Fibroblast of upper back skin (primary cell): ENCODE data around the gene IL1RL2.
A peak's percentile ranks its signal among the peaks of the same experiment; 100 is the strongest.

ENCODE experiments used
- DNase-seq: peaks from one replicate; pipeline ENCODE4 v3.0.0-alpha.2; 2013

The IL1RL2 gene

DNA sequence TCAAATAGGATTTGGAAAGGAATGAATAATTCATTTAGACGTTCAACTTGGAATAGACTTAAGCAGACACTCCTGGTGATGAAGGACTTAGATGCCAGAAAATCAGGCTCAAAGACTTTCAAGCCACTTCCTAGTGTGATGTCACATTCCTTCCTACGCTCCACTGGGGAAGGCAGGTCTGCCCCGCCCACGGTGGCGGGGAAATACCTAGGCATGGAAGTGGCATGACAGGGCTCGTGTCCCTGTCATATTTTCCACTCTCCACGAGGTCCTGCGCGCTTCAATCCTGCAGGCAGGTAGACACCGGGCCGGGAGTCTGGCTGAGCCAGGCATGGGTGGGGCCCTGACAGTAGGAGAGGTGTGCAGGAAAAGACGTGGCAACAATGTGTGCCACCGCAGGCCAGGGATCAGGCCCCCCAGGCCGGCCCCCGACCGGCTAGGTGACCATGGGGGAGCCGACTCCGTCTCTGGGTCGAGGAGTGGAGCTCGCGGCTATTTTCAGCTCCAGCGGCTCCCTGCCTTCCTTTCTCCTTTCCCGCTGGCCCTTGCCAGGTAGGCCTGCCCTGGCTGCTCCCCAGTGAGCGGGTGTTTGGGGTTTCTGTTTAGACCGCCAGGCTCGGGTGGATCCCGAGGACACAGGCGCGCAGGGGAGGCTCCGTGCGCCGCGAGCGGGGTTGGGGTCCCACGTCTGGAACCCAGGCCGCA is at the start of gene IL1RL2:
IL1RL2 (plus strand) TSS at position 233 of the 705 bp plus-strand sequence. CDS start 845 bp downstream, outside the sequence.
- no peak for DNase-seq

DNA sequence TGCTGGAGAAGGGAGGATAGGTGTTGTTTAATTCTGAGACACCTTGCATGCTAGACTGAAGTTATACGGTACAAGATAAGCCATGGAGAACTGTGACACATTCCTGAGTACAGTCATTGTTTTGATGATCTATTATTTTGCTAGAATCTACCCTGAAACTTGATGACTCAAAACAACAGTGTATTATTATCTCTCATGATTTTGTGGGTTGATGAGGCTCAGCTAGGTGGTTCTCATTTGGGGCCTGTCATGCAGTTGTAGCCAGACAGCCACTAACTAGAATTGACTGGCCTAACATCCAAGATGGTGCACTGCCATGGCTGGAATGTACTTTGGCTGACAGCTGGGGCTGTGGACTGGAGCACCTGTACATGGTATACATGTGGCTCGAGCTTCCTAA is 49.7 kb upstream of the IL1RL2 start:
- no peak for DNase-seq

DNA sequence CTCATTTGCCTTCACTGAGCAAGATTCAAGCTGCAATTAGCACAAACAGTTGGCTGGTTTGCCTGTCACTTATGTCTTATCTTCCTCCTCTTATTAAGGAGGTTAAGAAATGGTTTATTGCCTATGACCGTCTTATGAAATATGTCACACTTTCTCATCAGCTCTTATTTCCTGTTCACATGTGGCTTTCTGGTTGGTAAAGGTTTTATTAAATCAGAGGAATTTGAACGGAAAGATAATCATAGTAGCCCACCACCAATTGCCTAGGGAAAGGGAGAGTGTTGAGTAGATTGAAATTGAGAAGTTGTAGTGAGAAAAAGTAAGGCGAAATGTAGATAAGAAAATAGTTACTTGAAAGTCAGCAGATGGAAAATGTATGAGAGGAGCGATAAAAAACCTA is 48.5 kb upstream of the IL1RL2 start:
- no peak for DNase-seq

DNA sequence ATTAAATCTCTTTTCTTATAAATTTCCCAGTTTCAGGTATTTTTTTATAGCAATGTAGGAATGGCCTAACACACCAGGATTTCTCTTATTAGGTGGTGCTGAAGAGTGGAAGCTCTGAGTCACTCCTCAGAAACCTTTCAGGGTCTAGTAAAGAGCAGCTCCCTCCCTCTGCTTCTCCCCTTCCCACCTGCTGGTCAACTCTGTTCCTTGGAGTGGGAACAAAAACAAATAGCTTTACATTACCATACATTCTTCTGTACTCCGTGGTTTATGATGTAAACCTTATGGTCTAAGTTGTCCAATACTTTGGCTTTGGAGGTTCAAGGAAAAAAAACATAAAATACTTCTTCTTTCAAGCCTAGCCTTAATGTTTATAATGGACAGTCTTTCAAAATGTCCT is 47.0 kb upstream of the IL1RL2 start:
- DNase-seq = peak; percentile 83

DNA sequence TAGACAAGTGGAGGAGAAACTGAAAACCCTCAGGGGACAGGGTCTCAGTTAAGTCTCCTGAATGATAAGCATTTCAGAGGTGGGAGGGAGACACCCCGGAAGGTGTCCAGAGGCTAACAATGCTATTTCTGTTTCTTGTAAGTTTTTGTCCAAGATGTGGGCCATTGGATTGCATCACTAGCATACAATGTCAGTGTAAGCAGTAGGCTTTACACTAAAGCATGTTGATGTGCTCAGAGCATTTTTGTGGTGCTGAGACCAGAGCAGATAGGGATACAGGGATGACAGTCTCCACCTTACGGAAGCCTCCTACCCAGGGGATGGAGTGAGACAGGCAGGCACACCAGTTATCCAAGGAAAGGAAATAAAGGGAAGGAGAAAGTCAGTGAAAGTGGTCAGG is 46.4 kb upstream of the IL1RL2 start:
- DNase-seq = peak; percentile 60

DNA sequence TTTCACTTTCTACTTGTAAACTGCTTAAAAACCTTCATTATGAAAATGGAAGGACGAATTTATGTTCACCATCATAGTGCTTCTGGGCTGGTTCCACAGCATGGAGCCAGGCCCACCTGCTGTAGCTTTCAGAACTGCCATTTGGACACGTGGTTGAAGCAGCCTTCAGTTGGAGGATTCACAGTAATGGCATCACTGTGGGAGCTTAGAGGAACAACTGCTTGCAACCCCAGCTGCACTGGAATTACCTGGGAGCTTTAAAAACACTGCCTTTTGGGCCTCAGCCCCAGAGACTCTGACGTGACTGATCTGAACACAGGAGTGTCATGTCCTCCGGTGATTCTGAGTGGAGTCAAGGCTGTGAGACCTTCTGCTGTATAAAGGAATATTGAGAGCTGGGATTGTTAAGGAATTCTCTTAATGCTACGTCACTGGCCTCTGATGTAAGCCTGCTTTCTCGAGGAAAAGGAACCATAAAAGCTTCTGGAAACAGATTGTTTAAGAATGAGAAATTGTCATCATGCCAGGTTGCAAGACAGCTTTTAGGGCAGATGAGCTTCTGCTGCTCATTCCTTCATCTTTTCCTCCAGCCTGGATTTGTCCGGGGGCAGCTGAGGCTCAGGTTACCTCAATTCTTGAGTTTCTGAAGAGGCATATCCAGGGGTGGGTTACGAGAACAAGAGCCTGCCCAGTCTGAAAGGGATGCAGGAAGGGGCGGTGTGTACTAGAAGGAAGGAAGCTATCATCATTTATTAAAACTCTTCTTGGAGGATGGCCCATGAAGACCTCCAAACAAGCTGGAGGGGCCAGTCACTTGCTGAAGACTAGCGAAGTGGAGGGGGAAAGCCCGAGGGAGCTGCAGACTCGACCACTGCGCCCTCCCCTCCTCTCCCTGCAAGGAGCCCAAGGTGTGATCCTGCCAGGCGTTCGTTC is 45.5 kb upstream of the IL1RL2 start:
- DNase-seq = peak; percentile 94

DNA sequence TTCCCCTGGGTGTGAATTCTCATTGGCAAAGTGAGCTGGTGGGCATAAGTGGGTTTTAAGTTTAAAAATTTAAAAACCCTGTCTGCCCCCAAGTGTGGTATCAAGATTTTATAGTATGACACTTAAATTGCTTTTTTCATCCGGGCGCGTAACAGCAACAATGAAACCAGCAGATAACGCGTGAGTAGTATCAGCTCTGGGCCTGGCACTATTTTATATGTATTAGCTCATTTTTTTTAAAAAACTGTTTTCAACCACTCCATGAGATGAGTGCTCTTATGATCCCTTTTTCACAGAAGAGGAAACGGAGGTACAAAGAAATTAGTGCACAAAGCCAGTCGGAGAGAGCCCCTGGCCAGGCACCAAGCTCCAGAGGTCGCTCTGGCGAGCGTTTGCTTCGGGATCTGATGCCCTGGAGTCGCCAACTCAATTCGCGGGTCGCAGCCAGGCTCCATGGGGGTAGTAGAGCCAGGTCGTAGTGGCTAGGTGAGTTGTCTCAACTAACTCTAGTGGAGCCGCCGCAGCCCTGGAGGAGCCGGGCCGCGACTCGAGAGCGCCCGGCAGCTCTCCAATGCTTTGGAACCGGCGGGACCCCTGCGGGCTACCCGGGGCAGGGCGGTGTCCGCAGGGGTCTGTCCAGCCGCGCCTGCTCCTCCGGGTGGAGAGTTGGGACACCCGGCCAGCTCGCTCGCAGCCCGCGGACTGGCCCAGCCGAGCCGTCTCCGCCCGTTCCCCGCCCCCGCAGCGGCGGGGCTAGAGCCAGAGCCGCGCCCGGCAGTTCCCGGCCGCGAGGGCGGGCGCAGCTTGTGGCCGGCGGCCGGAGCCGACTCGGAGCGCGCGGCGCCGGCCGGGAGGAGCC is 44.6 kb upstream of the IL1RL2 start, which contains the start of gene IL1R1:
IL1R1 (plus strand) TSS at position 777 of the 859 bp plus-strand sequence. CDS start 14,979 bp downstream, outside the sequence.
- DNase-seq = peak; percentile 71

DNA sequence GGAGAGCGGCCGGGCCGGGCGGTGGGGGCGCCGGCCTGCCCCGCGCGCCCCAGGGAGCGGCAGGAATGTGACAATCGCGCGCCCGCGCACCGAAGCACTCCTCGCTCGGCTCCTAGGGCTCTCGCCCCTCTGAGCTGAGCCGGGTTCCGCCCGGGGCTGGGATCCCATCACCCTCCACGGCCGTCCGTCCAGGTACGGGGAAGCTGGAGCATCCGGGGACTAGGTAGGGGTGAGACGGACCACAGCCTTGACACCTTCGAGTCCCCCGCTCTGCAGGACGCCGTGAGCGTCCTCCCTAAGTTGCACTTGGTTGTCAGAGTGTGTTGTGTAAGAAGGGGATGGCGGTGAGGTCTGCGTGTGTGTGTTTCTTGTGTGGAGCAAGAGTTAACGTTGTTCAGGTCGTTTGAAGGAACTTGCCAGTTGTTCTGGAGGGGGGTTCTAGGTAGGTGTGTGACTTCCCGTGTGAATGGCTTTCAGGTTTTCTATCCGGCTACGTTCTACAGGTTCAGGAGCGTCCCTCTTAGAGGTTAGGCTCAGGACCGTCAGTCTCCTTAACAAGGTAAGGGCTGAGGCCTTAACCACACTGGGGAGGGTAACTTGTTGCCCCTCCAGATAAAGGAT is 43.9 kb upstream of the IL1RL2 start:
- DNase-seq = peak; percentile 32

DNA sequence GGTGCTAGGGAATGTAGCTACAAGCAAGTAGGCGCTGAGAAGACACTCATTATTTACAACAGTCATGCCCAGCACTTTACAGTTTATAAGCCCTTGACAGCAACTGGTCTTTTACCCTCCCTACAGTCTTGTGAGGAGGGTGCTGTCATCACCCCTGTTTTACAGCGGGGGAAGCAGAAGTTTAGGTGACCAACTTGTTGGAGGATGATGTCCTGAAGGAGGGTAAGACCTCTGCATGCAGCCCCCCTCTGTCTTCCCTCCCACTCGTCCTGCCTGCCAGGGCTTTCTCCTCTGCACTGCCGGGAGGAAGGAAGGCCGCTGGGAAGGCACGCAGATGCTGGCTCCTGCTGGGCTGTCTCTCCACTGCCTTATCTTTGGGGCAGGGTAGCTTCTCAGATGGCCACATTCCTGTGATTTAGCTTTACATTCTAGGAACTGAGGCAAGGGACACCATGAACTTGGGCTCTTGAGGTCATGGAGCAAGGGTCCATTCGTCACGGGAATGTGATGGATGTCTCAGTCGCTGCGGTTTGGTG is 43.3 kb upstream of the IL1RL2 start:
- peak; percentile 12 for DNase-seq

DNA sequence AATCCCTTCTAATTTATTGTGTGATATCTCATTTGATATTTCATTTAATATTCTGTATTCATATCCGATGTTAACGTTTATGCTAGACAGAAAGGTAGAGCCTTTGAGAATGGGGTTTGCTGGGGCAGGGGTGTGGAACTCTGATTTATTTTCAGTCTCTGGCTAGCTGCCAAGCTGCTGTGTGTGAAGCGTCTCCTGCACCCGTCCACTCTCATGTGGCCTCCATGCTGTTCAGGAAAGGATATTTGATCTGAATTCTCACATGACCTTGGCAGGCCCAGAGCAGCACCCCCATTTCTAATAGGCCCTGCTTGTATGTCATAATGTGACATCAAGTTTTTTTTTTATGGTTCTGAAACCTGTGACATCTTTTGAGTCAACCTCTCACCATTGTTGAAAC is 42.7 kb upstream of the IL1RL2 start:
- DNase-seq = no peak

DNA sequence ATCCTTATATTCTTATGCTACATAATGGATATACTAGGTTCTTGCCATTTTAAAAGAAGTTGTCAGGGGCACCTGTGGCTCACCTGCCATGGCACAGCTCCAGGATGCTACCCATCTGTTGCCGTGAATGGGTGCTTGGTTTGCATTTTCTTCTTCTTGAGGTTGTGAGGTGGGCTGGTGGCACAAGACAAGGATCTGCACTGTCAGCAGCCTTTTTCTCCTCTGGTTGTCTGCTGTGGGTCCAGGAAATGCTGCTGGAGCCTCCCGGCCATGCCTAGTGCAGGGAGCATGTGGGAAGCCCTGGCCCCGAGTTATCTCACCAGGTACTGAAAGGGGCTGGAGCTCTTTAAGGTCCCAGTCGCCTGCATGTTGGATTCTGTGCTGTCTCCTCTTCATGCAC is 41.7 kb upstream of the IL1RL2 start:
- no peak for DNase-seq

DNA sequence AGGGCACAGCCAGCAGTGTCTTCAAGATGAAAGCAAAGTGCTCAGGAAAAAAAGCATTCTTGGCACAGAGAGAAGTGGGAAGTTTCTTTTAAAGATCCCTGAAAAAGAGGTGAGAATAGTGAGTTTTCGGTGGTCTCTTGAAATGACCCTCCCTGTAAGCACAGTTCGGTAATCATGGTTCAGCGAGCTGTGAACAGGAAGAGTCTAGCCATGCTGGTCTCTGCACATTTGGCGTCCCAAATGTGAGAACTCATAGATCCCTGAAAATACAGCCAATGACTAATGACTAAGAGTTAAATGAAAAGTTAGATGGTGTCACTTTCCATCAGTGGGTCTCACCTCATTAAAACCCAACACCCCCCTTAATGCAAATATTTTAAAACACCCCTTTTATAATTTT is 40.9 kb upstream of the IL1RL2 start:
- no peak for DNase-seq

DNA sequence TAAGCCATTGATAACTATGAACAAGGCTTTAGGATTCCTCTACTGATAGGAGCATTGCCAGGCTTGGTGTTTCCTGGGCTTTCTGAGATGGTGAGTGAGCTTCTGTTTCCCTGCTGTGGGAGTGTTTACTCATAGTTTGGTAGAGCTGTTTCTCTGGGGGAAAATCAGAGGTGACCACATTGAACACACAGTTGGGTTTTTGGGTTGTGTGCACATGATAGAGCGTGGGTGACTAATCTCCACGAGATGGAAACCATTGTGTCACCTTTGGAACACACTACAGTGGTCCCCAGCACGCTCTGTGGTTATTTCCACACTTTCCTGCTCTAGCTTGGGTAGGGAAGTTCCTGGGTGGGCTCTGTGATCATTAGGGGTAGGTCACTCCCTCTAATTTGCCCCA is 38.9 kb upstream of the IL1RL2 start:
- peak; percentile 24 for DNase-seq

DNA sequence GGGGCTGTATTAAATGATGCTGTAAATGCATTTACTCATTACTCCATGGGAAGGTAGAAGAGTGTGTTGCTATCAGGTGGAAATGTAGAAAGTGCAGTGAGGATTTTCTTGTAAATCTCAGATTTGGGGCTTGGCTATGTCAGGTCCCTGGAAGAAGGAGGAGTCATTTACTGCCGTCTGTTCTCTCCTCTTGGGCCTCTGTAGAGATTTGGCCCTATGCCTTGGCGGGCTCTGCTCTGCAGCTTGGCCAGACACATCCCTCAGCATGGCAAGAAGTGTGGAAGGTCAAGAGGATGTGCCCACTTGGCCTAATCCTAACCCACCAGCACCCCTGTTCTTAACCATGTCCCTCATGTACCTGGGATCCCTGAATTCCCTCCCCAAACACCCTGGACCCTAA is 37.6 kb upstream of the IL1RL2 start:
- no peak for DNase-seq

DNA sequence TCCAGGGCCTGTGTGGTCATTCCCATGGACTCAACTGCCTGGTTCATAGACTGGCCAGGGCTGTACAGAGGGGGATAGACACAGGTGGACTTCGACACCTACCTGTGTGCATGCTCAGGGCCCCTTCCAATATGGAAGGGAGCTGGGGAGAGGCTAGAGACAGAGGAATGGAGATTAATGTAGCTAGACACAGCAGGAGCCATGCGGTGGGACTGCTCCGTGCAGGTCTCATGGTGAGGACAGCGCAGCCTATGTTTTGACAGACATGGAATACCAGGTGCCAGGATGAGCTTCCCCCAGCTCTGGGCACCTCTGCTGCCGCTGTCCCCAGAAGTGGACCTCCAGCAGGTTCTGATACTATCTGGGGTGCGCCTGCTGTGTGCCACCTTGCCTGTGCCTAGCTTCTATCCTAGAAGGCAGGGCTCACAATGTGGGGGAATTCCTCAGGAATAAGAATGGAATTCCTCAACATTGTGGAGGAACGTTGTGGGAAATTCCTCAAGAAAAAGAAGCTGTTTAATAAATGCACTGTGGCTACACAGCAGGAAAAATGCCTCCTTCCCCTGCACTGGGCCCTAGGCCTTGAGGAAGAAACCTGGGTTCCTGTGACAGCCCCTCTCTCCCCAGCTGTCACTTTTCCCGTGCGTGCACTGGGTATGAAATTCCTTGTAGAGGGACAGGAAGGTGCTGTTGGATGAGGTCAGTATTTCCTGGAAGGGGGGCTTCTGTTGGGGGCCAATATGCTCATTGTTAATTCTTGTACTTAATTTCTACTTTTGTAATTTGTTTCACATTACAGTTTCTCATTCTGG is 37.0 kb upstream of the IL1RL2 start:
- peak; percentile 48 for DNase-seq

DNA sequence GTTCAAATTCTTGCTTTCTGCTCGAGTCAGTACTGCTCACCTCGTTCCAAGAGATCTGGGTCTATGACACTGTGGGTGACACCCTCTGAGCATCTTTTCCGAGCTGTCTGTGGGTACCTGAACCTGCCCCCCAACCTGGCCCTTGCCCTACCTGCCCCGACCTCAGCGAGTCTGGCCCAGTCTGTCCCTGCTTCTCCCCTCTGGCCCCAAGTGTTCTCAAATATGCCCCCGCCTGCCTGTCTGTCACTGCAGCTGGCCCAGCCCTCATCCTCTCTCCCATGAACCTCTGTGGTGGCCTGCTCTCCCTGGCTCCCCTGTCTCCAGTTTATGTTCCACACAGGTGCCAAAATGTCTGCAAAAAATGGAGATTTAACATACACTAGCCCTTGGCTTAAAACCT is 32.5 kb upstream of the IL1RL2 start:
- no peak for DNase-seq

DNA sequence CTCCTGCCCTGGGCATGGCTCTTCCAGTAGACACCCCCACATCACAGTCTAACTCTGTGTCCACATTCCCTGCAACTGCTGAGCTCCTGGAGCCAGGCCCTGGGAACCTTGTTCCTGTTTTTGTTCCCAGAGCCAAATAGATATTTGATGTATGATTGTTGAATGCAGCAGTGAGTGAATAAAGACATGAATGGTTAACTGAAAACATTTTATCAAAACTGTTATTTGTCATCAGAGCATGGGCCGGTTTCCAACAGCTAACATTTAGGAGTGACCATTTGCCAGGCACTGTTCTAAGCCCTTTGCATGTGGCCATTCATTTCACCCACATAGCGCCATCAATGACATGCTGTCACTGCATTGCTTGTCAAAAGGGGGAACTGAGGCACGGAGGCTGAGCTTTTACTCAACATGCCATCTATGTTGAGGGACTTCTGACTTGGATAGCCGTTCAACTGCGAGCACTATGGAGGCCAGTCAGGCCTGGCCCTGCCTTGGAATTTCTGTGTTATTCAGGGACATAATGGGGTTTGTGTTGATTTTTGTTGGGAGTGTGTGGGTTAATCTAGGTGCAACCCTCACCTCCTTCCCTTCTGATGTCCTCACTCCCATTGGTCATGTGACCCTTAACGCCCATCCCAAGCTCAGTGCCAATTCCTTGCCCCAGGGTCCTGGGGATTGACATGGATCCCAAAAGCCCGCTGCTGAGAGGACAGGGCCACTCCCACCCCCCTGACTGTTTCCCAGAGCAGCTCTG is 31.7 kb upstream of the IL1RL2 start:
- no peak for DNase-seq

DNA sequence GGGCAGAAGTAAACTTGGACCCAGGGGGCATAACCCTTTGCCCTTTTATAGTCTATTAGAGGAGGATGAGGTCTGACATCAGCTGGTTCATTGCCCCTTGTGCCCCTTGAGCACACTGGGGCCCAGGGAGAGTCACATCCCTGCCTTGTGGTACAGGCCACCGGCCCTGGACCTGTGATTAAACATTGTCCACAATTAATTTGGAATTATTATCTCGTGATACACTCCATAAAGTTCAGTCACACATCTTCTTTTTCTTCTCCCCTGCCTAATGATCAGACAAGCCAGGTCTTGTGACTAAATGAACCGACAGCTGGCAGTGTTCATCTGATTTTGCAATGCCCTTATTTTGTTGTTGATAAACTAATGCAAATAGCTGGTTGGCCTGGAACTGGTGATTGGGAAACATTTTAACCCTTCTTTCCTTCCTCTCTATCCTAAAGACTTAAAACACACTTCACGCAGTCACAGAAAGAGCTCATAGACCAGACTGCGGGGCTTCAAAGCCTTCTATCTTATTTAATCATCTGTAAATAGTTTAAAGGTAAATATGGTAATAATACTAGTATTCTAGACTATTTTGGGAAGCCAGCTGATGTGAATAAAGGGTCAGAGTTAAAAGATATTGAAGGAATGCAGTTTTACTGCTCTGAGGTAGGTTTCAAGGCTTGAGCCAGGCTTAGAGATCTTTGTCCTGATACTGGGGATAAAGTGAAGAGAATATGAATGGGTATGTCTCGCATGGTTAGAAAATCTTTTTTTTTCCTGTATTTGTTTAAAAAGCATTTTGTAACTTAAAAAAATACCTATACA is 30.9 kb upstream of the IL1RL2 start:
- DNase-seq = no peak

DNA sequence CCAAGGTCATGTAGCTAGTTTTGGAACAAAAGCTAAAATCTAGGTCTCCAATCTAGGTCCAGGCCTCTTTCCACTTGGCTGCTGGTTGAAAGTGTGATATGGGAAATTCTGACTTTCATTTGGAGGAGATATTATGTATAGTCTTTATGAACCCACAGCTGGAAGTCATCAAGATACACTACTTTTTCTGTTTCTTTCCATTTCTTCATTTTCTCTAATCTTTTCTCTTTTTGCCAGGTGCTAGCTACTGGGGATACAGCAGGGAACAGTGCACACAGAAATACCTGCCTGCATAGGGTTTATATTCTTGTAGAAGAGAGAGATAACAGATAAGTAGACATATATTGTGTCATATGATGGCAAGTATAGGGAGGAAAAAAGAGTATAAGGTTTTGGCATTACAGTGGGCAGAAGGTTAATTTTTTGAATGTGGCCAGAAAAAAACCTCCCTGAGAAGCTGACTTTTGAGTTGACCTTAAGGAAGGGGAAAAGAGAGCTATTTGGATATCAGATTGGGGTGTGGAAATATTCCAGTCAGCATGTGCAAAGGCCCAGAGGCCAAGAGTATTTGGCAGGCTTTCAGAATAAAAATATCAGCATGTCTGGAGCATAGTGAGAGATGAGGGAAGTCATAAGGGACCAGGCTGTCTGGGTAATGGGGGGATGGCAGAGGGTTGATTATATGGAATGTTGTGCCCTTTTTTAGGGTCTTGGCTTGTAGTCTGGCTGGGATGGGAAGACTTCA is 28.6 kb upstream of the IL1RL2 start:
- no peak for DNase-seq
